GM12874 (cell line): Measurements from ENCODE around the gene STK33.

Experiments
- CTCF ChIP-seq: IDR thresholded peaks from 2 replicates; pipeline ENCODE4 v1.5.1; 2011; ENCODE audit warnings: low read depth, mild to moderate bottlenecking, control low read depth, low read length, moderate library complexity; ENCODE audit not compliant: insufficient read depth

Gene STK33

GRCh38 chr11:8362899-8363298 lies 231.1 kb downstream of the STK33 start:
- TF ChIP-seq CTCF: no peak

DNA sequence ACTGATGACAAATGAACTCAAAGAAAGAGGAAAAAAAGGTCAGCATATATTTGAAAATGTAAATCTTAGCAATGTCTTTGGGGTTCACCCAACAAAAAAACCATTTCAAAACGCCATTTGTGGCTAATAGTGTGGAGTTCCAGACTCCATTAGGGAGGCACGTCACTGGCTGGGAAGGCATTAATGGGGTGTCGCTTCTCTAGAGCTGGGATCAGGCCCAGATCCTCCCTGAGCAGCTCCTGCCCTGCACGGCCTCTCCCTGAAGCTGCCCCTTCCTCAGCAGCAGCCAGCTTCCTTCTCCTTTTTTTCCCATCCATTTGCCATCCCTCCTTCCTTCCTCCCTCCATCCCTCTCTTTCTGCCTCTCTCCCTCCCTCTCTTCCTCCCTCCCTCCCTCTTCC lies 231.5 kb downstream of the STK33 start:
- no peak for TF ChIP-seq CTCF

- no peak for TF ChIP-seq CTCF
Observed at GRCh38 chr11:8361664-8362210, 232.3 kb downstream of the STK33 start.

GRCh38 chr11:8361206-8361605 lies 232.8 kb downstream of the STK33 start:
- TF ChIP-seq CTCF: no peak

GRCh38 chr11:8360086-8360828 lies 233.8 kb downstream of the STK33 start:
- TF ChIP-seq CTCF: no peak

DNA sequence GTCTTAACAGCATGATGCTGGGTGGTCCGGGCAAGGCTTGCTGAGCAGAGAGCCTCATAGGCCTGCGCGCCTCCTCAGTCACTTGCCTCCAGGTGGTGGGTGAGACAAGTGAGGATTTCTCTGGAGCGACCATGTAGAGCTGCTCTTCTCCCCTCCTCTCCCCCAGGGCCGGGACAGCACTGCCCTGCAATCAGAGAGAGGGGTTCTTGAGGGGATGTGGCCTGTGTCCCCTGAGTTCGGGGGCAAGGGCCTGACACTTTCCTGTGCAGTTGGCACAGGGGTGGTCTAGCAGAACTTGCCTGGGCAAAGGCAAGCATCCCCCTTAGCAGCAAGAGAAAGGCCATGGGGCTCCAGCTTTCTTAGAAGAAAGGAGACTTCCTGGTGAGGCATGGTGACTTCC lies 234.5 kb downstream of the STK33 start:
- no peak for TF ChIP-seq CTCF

DNA sequence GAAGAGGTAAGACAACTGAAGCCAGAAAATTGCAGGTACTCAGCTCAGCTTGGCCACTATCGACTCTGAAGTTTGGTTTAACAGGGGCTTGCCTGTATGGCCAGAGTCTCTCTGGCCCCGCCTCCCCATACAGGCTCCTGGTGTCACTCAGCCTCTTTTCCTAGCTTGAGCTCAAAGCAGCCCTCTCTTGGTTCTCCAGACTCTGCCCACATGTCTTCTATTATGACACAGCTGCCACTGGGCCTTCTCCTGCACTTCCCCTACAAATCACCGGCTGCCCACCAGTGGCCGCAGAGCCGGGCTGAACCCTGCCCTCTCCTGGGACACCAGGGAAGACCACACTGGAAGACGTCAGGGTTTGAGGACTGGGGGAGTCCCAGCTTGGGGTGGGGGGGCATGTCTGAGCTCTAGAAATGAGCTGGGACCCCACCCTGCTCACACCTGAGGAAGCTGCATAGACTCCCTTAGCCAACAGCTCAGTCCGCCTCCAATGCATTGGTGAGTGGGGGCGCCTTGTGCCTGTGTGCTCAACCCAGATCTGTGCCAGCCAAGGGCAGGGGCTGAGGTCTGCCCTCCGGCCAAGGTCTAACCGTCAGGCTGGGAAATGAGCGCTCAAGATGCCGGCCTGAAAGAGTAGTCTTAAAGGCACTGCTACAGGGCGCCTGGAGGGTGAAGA lies 236.0 kb downstream of the STK33 start:
- TF ChIP-seq CTCF: no peak
